Central memory CD4-positive, alpha-beta T cell (primary cell): ENCODE results near the gene SLC16A14.
A peak's percentile ranks its signal among the peaks of the same experiment; 100 is the strongest.

Experiments
- DNase-seq: peaks from one replicate; pipeline ENCODE4 v3.0.0; 2022

SLC16A14 gene

DNA sequence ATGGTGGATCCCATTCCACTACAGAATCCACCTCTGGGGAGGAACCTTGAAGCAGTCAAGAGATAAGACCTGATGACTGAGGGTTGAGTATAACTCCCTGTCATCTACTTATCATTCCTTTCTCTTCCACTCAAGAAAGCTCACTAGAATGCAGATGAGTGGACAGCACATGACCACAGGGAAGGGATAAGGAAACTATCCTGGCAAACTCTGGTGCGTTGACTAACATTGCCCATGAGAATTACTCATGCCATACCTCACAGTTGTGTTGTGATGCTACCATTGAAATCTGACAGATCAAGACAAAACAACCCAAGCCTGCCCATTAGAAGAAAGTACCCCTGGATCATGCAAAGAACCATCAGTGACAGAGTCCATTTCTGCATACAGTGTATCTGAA, 26.5 kb downstream of the SLC16A14 start:
- DNase-seq: no peak

- no peak for DNase-seq
These were observed 45.4 kb downstream of the SLC16A14 start for GRCh38 chr2:230023313-230023712.

DNA sequence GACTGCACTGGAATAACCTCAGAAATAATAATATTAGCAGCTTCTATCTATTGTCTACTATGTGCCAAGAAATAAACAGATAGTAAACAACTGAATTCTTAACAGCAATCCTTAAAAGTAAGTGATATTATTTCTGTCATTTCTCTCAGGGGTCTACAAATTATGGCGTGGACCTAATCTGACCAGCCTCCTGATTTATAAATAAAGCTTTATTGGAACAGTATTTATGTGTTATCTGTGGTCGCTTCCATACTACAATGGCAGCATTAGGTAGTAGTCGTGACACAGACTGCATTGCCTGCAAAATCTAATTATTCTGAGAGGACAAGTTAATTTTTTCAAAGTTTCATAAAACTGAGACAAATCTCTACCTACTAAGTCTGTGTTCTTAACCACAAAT, 49.0 kb downstream of the SLC16A14 start:
- no peak for DNase-seq

GRCh38 chr2:230018153-230018552, 50.6 kb downstream of the SLC16A14 start:
- DNase-seq: no peak

DNA sequence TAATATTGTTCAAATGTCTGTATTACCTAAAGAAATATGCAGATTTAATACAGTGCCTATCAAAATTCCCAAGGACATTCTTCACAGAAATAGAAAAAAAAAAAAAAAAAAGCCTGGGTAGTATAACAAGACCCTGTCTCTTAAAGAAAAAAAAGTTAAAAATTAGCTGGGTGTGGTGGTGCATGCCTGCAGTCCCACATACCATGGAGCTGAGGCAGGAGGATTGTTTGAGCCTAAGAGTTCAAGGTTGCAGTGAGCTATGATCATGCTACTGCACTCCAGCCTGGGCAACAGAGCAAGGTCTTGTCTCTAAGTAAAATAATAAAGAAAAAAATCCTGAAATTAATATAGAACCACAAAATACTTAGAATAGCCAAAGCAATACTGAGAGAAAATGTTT, 51.9 kb downstream of the SLC16A14 start:
- no peak for DNase-seq

DNA sequence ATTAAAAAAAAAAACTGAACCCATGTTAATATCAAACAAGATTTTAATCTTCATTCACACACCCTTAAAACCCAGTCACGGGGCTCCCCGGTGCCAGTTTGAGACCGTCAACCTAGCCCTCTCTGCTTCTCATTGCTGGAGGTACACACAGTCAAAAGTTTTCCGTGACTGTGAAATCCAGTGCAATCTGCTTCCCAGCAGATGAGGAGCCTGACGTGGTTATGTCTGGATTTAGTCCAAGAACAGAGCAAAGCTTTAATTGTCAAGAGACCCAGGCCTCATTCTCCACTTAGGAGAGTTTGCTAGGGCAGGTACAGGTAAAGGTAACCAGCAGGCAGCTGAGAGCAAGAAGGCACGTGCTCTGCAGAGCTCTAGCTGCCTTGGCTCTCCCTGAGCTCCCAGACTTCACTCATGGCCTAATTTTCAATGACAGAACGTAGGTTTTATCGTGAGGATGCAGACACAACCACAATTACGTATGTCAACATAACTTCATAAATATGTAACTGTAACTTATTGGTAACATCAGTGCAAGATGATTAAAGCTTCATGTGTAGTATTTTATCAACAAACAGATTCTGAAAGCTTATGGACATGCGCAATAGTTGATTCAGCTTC, 56.3 kb downstream of the SLC16A14 start:
- no peak for DNase-seq

DNA sequence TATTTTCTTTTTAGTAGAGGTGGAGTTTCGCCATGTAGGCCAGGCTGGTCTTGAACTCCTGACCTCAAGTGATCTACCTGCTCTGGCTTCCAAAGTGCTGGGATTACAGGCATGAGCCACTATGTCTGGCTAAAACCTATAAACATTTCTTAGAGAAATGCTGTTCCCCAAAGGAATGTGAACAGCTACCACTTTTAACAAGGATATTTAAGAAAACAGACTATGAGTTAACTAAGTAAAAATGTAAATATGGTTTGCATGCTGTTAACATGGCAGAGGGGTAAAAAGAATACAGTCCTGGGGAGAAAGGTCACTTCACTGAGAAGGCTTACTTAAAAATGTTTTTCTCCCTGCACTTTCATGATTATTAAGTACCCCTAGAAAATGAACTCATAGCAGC, 57.1 kb downstream of the SLC16A14 start:
- no peak for DNase-seq

DNA sequence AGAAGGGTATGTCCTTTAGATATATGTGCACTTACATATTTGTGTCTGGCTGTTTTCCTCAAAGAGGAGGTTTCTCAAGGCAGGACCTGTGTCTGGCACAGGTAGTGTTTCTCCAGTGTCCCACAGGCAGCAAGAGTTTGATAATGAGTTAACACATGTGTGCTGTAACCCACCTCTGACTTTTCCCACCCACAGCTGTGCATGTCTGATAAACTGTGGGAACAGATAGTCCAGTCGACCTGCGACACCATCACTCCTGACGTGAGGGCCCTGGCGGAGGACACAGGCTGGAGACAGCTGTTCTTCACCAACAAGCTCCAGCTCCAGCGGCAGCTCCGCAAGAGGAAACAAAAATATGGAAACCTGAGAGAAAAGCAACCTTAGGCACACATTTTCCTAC, 58.2 kb downstream of the SLC16A14 start:
- DNase-seq: no peak

DNA sequence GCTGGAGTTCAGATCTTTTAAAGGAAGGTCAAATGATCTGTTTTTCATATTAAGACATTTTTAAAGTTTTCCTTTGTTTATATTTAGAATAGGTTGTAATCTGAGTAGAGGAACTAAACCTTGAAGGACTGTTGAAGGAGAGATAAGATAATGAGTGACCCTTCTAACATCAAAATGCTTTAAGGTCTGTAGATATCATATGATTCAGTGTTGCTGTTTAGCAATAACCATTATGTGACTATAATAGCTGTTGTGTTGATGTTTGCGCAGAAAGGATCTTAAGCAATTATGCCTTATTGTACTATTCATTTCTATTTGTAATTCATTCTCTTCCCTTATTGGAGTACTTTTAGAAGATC, 60.0 kb downstream of the SLC16A14 start:
- no peak for DNase-seq

DNA sequence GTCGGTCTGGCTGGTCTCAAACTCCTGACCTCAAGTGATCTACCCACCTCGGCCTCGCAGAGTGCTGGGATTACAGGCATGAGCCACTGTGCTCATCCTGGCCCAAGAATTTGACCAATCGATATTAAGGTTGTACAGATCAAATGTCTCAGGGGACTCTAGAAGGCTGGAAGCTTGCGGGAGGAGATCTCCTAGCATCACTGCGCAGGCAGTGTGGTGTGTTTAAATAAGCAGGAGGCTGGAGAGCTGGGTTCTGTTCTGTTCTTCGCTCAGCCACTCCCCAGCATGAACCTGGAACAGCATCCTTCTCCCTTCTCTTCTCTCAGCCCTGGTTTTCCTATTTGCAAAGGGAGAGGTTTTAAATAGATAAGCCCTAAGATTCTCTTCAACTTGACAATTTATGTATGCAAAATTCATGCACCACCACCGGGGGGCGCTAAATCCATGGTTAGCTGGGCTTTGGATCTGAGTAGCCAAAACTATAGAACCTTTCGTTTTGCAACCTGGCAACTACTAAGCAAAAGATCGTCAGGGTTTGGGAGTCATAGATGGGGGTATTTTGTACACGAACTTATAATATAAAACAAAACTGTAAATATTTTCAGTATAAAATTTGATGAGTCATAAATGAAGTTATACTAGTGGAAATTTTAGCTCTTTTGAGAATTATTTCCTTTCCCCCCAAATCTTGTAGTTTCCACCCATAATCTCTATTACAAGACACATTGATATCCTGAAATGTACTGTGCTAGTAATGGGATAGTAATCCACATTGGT, 60.6 kb downstream of the SLC16A14 start:
- DNase-seq: peak; percentile 55

DNA sequence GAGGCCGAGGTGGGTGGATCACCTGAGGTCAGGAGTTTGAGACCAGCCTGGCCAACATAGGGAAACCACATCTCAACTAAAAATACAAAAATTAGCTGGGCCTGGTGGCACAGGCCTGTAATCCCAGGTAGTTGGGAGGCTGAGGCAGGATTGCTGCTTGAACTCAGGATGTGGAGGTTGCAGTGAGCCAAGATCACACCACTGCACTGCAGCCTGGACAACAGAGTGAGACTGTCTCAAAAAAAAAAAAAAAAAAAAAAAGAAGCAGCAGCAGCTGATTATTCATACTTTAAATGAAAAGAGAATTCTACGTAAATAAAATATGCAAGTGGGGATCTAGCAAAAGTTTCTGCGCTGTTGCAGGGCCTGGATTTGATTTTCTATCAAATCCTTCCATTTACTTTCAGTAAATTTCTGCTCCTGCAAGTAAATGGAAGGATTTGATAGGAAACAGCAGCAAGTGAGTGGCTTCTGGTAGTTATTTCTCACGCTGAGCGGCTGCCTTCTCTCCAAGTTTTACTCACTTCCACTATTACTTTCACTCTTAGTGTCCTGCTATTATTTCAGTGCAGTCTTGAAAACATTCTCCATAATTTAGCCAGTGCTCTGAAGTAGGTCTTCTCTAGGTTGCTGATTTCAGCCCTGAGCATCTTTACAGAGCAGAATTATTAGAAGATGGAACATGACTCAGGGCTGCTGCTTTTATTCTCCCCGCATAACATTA, 68.4 kb downstream of the SLC16A14 start:
- DNase-seq: no peak

GRCh38 chr2:229997565-229997964, 71.2 kb downstream of the SLC16A14 start:
- DNase-seq: no peak

GRCh38 chr2:229996320-229996719, 72.4 kb downstream of the SLC16A14 start:
- DNase-seq: no peak

- no peak for DNase-seq
These were observed 75.5 kb downstream of the SLC16A14 start for GRCh38 chr2:229993236-229993635.
